Breast epithelium (tissue), 3 donors: ENCODE results near the gene RBM7.

Experiments used
- POLR2AphosphoS5 ChIP-seq, 3 donors: sonication (generic); formaldehyde crosslinking; IDR thresholded peaks; one replicate each; pipeline ENCODE4 v1.6.1; 2017; ENCODE audit warnings: antibody characterized with exemption in 3 of 3
- TF ChIP-seq, protein P1 (sequence below), 3 donors: fragments of 450-650 bp; IDR thresholded peaks; one replicate each; pipeline ENCODE4 v1.5.1; 2016 to 2017; ENCODE audit warnings: antibody characterized with exemption in 3 of 3, mild to moderate bottlenecking in 3 of 3, moderate library complexity in 3 of 3

DNA sequence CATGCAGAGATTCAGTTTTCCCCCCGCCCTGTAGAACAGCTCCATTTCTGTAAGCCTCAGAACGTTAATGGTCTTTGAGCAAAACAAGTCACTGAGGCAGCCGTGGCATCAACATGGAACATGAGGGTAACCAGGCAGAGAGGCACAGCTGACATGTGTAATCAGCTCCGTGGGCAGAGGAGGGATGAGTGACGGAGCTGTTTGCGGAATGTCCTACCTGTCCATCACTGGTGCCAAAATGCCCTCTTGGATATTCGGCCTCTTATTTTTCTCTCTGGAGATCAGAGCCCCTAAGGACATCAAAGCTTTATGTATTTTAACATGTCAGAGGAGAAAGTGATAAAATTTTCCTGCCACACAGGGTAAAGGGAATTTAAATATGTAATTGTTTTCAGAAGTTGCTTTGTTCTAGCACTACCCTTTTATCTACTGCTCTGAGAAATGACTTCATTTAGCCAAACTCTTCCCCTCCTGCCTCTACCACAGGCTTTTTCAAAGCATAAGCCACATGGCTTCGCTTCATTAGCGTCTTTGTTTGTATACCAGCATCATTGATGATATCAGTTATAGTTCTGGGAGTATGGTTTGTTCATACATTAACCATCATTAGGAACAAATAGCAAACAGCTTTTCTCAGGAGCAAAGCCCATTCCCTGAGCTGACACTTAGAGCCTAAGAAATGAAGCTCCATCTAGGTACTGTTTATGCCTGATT lies 33.1 kb upstream of the RBM7 start:
- TF ChIP-seq, protein P1, sequence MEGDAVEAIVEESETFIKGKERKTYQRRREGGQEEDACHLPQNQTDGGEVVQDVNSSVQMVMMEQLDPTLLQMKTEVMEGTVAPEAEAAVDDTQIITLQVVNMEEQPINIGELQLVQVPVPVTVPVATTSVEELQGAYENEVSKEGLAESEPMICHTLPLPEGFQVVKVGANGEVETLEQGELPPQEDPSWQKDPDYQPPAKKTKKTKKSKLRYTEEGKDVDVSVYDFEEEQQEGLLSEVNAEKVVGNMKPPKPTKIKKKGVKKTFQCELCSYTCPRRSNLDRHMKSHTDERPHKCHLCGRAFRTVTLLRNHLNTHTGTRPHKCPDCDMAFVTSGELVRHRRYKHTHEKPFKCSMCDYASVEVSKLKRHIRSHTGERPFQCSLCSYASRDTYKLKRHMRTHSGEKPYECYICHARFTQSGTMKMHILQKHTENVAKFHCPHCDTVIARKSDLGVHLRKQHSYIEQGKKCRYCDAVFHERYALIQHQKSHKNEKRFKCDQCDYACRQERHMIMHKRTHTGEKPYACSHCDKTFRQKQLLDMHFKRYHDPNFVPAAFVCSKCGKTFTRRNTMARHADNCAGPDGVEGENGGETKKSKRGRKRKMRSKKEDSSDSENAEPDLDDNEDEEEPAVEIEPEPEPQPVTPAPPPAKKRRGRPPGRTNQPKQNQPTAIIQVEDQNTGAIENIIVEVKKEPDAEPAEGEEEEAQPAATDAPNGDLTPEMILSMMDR (IDR thresholded peaks at IDR 0.05), result no peak
- TF ChIP-seq POLR2AphosphoS5 (IDR thresholded peaks at IDR 0.05), result no peak
